ENCODE data around the gene PTPRM. TPM values are rescaled to one million over a fixed set of nuclear protein-coding genes. Genes with fewer than 3 reads are reported as not detected.

PTPRM gene
- total RNA-seq, 1 donor from 2014 or later: 13.9 TPM

DNA sequence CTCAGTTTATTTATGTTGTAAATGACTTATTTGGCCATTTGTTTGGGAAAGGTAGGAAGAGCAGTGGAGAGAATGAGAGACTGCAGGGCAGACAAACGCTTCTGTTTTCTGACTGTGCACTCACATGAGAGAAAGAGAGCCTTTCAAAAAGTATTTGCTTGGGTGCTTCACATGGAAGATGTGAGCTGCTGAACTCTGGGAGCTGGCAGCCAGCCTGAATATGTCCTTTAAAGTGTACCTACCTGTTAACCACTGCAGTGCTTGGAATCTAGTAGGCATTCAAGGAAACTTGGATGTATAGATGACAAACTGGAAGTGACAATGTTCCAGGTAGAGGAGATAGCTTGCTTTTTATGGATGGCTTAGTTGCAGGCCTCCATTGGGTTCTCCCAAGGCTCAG, 68.8 kb downstream of the PTPRM start:
- no peak overlapping the region for H3K27ac ChIP-seq
- no peaks in the 10 kb centered on the region for H3K36me3 Mint-ChIP-seq
- no peaks in the 10 kb centered on the region for H3K9me3 ChIP-seq (ENCODE audit: low read depth)
- H3K9me3 Mint-ChIP-seq: no peaks in the 10 kb centered on the region
- H3K36me3 ChIP-seq: no peaks in the 10 kb centered on the region
- no peaks in the 10 kb centered on the region for H3K27me3 Mint-ChIP-seq (ENCODE audit: insufficient read depth, low read depth)
- no peak overlapping the region for H2AFZ ChIP-seq (replicated peaks)
- no peaks in the 10 kb centered on the region for H3K27me3 ChIP-seq
- peaks cover 4% of the 10 kb centered on the region for H3K4me1 ChIP-seq
- H3K9ac ChIP-seq: no peak overlapping the region
- H4K20me1 ChIP-seq (ENCODE audit: low read depth): no peaks in the 10 kb centered on the region
- no peak overlapping the region for H3K27ac Mint-ChIP-seq
- H3K79me2 ChIP-seq (ENCODE audit: low read depth): no peaks in the 10 kb centered on the region
- no peak overlapping the region for H3K4me2 ChIP-seq
- no peak overlapping the region for H3K4me3 ChIP-seq
- no peak overlapping the region for H3K4me3 Mint-ChIP-seq
- TF ChIP-seq, protein P1, sequence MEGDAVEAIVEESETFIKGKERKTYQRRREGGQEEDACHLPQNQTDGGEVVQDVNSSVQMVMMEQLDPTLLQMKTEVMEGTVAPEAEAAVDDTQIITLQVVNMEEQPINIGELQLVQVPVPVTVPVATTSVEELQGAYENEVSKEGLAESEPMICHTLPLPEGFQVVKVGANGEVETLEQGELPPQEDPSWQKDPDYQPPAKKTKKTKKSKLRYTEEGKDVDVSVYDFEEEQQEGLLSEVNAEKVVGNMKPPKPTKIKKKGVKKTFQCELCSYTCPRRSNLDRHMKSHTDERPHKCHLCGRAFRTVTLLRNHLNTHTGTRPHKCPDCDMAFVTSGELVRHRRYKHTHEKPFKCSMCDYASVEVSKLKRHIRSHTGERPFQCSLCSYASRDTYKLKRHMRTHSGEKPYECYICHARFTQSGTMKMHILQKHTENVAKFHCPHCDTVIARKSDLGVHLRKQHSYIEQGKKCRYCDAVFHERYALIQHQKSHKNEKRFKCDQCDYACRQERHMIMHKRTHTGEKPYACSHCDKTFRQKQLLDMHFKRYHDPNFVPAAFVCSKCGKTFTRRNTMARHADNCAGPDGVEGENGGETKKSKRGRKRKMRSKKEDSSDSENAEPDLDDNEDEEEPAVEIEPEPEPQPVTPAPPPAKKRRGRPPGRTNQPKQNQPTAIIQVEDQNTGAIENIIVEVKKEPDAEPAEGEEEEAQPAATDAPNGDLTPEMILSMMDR (IDR thresholded peaks at IDR 0.05): no peak
- TF ChIP-seq EZH2phosphoT487 (IDR thresholded peaks at IDR 0.05): no peak
- TF ChIP-seq EZH2 (IDR thresholded peaks at IDR 0.05): no peak
- peaks cover 11% of the 10 kb centered on the region for H3K4me1 Mint-ChIP-seq
- no peaks in the 10 kb centered on the region for H3F3A ChIP-seq (ENCODE audit: low read depth)
- no peak for DNase-seq (ENCODE audit: low spot score)

GRCh38 chr18:7637269-7637668, 70.2 kb downstream of the PTPRM start:
- Histone ChIP-seq H3K4me3 (no peak overlapping the region), H3K27me3 (no peaks in the 10 kb centered on the region), H3K4me2 (no peak overlapping the region), H3K36me3 (no peaks in the 10 kb centered on the region), H2AFZ (replicated peaks) (no peak overlapping the region), H3K79me2 (ENCODE audit: low read depth) (no peaks in the 10 kb centered on the region), H4K20me1 (ENCODE audit: low read depth) (no peaks in the 10 kb centered on the region), H3K27ac (no peak overlapping the region), H3K4me1 (peaks cover 4% of the 10 kb centered on the region), H3K9me3 (ENCODE audit: low read depth) (no peaks in the 10 kb centered on the region), H3K9ac (no peak overlapping the region), H3F3A (ENCODE audit: low read depth) (no peaks in the 10 kb centered on the region)
- H3K36me3 Mint-ChIP-seq: no peaks in the 10 kb centered on the region
- H3K27ac Mint-ChIP-seq: no peak overlapping the region
- no peak for TF ChIP-seq EZH2phosphoT487 (IDR thresholded peaks at IDR 0.05)
- TF ChIP-seq, protein P1 (IDR thresholded peaks at IDR 0.05): no peak
- TF ChIP-seq EZH2 (IDR thresholded peaks at IDR 0.05): no peak
- no peaks in the 10 kb centered on the region for H3K27me3 Mint-ChIP-seq (ENCODE audit: insufficient read depth, low read depth)
- H3K4me1 Mint-ChIP-seq: peaks cover 11% of the 10 kb centered on the region
- no peak for DNase-seq (ENCODE audit: low spot score)
- no peak overlapping the region for H3K4me3 Mint-ChIP-seq
- H3K9me3 Mint-ChIP-seq: no peaks in the 10 kb centered on the region

- Histone ChIP-seq H3F3A (ENCODE audit: low read depth) (no peaks in the 10 kb centered on the region), H3K9me3 (ENCODE audit: low read depth) (no peaks in the 10 kb centered on the region), H3K4me2 (no peak overlapping the region), H2AFZ (replicated peaks) (no peak overlapping the region), H3K4me3 (no peak overlapping the region), H3K27me3 (no peaks in the 10 kb centered on the region), H3K79me2 (ENCODE audit: low read depth) (no peaks in the 10 kb centered on the region), H3K9ac (no peak overlapping the region), H3K27ac (no peak overlapping the region), H3K4me1 (no peaks in the 10 kb centered on the region), H4K20me1 (ENCODE audit: low read depth) (no peaks in the 10 kb centered on the region), H3K36me3 (no peaks in the 10 kb centered on the region)
- Mint-ChIP-seq H3K4me3 (no peak overlapping the region), H3K9me3 (no peaks in the 10 kb centered on the region), H3K36me3 (no peaks in the 10 kb centered on the region), H3K27me3 (ENCODE audit: insufficient read depth, low read depth) (no peaks in the 10 kb centered on the region), H3K27ac (no peak overlapping the region), H3K4me1 (peaks cover 4% of the 10 kb centered on the region)
- DNase-seq (ENCODE audit: low spot score): no peak
- TF ChIP-seq EZH2 (IDR thresholded peaks at IDR 0.05) (no peak), EZH2phosphoT487 (IDR thresholded peaks at IDR 0.05) (no peak)
- TF ChIP-seq, protein P1 (IDR thresholded peaks at IDR 0.05): no peak
Measured at GRCh38 chr18:7638321-7638720, 71.2 kb downstream of the PTPRM start.

Data from neural progenitor cell (in vitro differentiated cells).